Stimulated activated CD8-positive, alpha-beta memory T cell treated with anti-CD3 and anti-CD28 coated beads, Interleukin-4, amount 100 ng/mL, for 48 hours (primary cell): ENCODE measurements around the gene STRIT1.
"Not testable (repeated sequence)": the region's sequence is repeated elsewhere in the genome, so short reads cannot be mapped to it uniquely, and the experiment has no call there.

ENCODE experiments used
- DNase-seq: peaks from one replicate; pipeline ENCODE4 v3.0.0-alpha.2; 2020

STRIT1 gene

GRCh38 chr3:155312781-155313180 lies 19.3 kb upstream of the STRIT1 start:
- no peak for DNase-seq

- DNase-seq = no peak
Measured at GRCh38 chr3:155309581-155309980, 16.1 kb upstream of the STRIT1 start.

GRCh38 chr3:155308831-155309230 lies 15.3 kb upstream of the STRIT1 start:
- DNase-seq = no peak

- no peak for DNase-seq
Measured at GRCh38 chr3:155307183-155307582, 13.7 kb upstream of the STRIT1 start.

- DNase-seq = no peak
Measured at GRCh38 chr3:155304394-155304793, 10.9 kb upstream of the STRIT1 start.

GRCh38 chr3:155303540-155304097 lies 10.1 kb upstream of the STRIT1 start:
- DNase-seq = no peak

GRCh38 chr3:155302891-155303290 lies 9.4 kb upstream of the STRIT1 start:
- DNase-seq = no peak

- DNase-seq = no peak
Measured at GRCh38 chr3:155302481-155302880, 9.0 kb upstream of the STRIT1 start.

- DNase-seq = no peak
Measured at GRCh38 chr3:155297100-155297499, 3.6 kb upstream of the STRIT1 start.

GRCh38 chr3:155296413-155296812 lies 2.9 kb upstream of the STRIT1 start:
- DNase-seq = no peak

GRCh38 chr3:155292693-155293092 lies 790 bp downstream of the STRIT1 start:
- no peak for DNase-seq

- DNase-seq = no peak
Measured at GRCh38 chr3:155292133-155292532, 1.4 kb downstream of the STRIT1 start.

- no peak for DNase-seq
Measured at GRCh38 chr3:155286736-155287135, 6.7 kb downstream of the STRIT1 start.

GRCh38 chr3:155285936-155286335 lies 7.5 kb downstream of the STRIT1 start:
- DNase-seq = no peak

- no peak for DNase-seq
Measured at GRCh38 chr3:155283092-155284056, 10.1 kb downstream of the STRIT1 start.

- DNase-seq = no peak
Measured at GRCh38 chr3:155282385-155283091, 10.9 kb downstream of the STRIT1 start.

GRCh38 chr3:155281912-155282311 lies 11.6 kb downstream of the STRIT1 start:
- DNase-seq = no peak

GRCh38 chr3:155276089-155276488 lies 17.4 kb downstream of the STRIT1 start:
- not testable (repeated sequence) for DNase-seq

GRCh38 chr3:155275159-155275754 lies 18.2 kb downstream of the STRIT1 start:
- DNase-seq = not testable (repeated sequence)

GRCh38 chr3:155274435-155274834 lies 19.0 kb downstream of the STRIT1 start:
- not testable (repeated sequence) for DNase-seq

- no peak for DNase-seq
Measured at GRCh38 chr3:155271343-155271613, 22.2 kb downstream of the STRIT1 start.

GRCh38 chr3:155270485-155271342 lies 22.8 kb downstream of the STRIT1 start:
- DNase-seq = no peak

GRCh38 chr3:155270063-155270462 lies 23.4 kb downstream of the STRIT1 start:
- no peak for DNase-seq
